Daoy (cell line): ENCODE results near the gene NPLOC4. TPM values are rescaled to one million over a fixed set of nuclear protein-coding genes. Genes with fewer than 3 reads are reported as not detected.

Source experiments
- DNase-seq: peaks from one replicate; pipeline ENCODE4 v3.0.0-alpha.2; 2015; ENCODE audit warnings: low read depth
- total RNA-seq: library from RNA; depleted of rRNA; stranded (reverse); fragments of >200 nt; shearing (Covaris generic); gene quantifications from 2 replicates; pipeline ENCODE4 v1.2.3, GENCODE V29; 2014; rRNA removed

NPLOC4 gene
- total RNA-seq, 1 experiment from 2014 or later: 78.5 TPM

- peak; percentile 68 for DNase-seq
Observed at GRCh38 chr17:81508639-81509206, 128.2 kb downstream of the NPLOC4 start.

Other genes starting within 250 kb of the NPLOC4 start
- 6.8 and 11.0 TPM in 2 replicates for gene BAHCC1, start 241.7 kb downstream of the NPLOC4 start, total RNA-seq
- gene ACTG1, start 124.3 kb downstream of the NPLOC4 start, total RNA-seq: 5,410 and 5,454 TPM in 2 replicates
- gene FSCN2, start 108.7 kb downstream of the NPLOC4 start, total RNA-seq: 0.17 TPM in 1 of 2 replicates, not detected in the other
- gene FAAP100, start 84.8 kb downstream of the NPLOC4 start, total RNA-seq: 11.7 TPM in 2 replicates
- gene TSPAN10, start 84 bp upstream of the NPLOC4 start, total RNA-seq: 2.3 and 4.5 TPM in 2 replicates
- 2.5 TPM in 1 of 2 replicates, not detected in the other for gene PDE6G, start 19.4 kb upstream of the NPLOC4 start, total RNA-seq
- 54.2 and 84.9 TPM in 2 replicates for gene OXLD1, start 29.5 kb upstream of the NPLOC4 start, total RNA-seq
- gene CCDC137, start 29.6 kb upstream of the NPLOC4 start, total RNA-seq: 60.4 and 68.6 TPM in 2 replicates
- 66.3 and 76.4 TPM in 2 replicates for gene ARL16, start 46.7 kb upstream of the NPLOC4 start, total RNA-seq
- gene HGS, start 46.9 kb upstream of the NPLOC4 start, total RNA-seq: 179 and 187 TPM in 2 replicates
- 19.3 and 19.9 TPM in 2 replicates for gene MRPL12, start 66.3 kb upstream of the NPLOC4 start, total RNA-seq
- gene SLC25A10, start 75.2 kb upstream of the NPLOC4 start, total RNA-seq: 43.6 and 52.2 TPM in 2 replicates
- gene GCGR, start 167.0 kb upstream of the NPLOC4 start, total RNA-seq: not detected in 2 replicates
- 78.3 and 91.2 TPM in 2 replicates for gene MCRIP1, start 196.2 kb upstream of the NPLOC4 start, total RNA-seq
- gene PPP1R27, start 197.9 kb upstream of the NPLOC4 start, total RNA-seq: not detected in 2 replicates
- 1,181 and 1,293 TPM in 2 replicates for gene P4HB, start 223.4 kb upstream of the NPLOC4 start, total RNA-seq
- gene ARHGDIA, start 234.2 kb upstream of the NPLOC4 start, total RNA-seq: 138 and 216 TPM in 2 replicates